CD8-positive, alpha-beta memory T cell (primary cell): ENCODE data around the gene CLEC3B. TPM values are rescaled to one million over a fixed set of nuclear protein-coding genes. Genes with fewer than 3 reads are reported as not detected.

ENCODE experiments used
- CTCF ChIA-PET: fragments of 350-600 bp; sonication (Branson Sonifier 250); formaldehyde crosslinking; loops from one replicate; lab custom pipeline; 2021; ENCODE audit warnings: antibody characterized with exemption; lab: Charles Lee
- POLR2A ChIA-PET: fragments of 350-600 bp; sonication (Branson Sonifier 250); formaldehyde crosslinking; loops from one replicate; lab custom pipeline; 2021; ENCODE audit warnings: antibody characterized with exemption; lab: Charles Lee
- DNase-seq, 5 donors: peaks; one replicate each; pipeline versions ENCODE4 v3.0.0 to v3.0.0-alpha.2; 2020 to 2022; ENCODE audit warnings: mixed read lengths in 1 of 5
- H3K27ac ChIP-seq: one replicate; pipeline ENCODE4 v1.7.0; 2013; ENCODE audit warnings: low read depth, mild to moderate bottlenecking, low read length, moderate library complexity
- H3K27me3 ChIP-seq: 2 replicates; pipeline ENCODE4 v1.7.0; 2013; ENCODE audit warnings: low read length, mild to moderate bottlenecking; ENCODE audit not compliant: insufficient read depth, poor library complexity, severe bottlenecking
- H3K36me3 ChIP-seq: 2 replicates; pipeline ENCODE4 v1.7.0; 2013; ENCODE audit warnings: mild to moderate bottlenecking, low read length, moderate library complexity; ENCODE audit not compliant: insufficient read depth
- H3K4me1 ChIP-seq: 2 replicates; pipeline ENCODE4 v1.7.0; 2013; ENCODE audit warnings: mild to moderate bottlenecking, low read length, moderate library complexity; ENCODE audit not compliant: insufficient read depth
- H3K4me3 ChIP-seq: 2 replicates; pipeline ENCODE4 v1.7.0; 2013; ENCODE audit warnings: mild to moderate bottlenecking, low read length
- H3K9me3 ChIP-seq: 2 replicates; pipeline ENCODE4 v1.7.0; 2013; ENCODE audit warnings: mild to moderate bottlenecking, low read length
- H3K27ac Mint-ChIP-seq, 8 donors: one replicate each; pipeline ENCODE4 v1.8.0; 2020 to 2021; ENCODE audit warnings: mixed read lengths in 8 of 8, mild to moderate bottlenecking in 6 of 8, inconsistent platforms in 3 of 8, moderate library complexity in 3 of 8
- H3K27me3 Mint-ChIP-seq, 2 donors: one replicate each; pipeline ENCODE4 v1.8.0; 2020 to 2021; ENCODE audit warnings: mixed read lengths in 2 of 2, mild to moderate bottlenecking in 1 of 2, moderate library complexity in 1 of 2
- H3K36me3 Mint-ChIP-seq, 3 donors: one replicate each; pipeline ENCODE4 v1.8.0; 2020 to 2021; ENCODE audit warnings: mixed read lengths in 3 of 3, inconsistent platforms in 1 of 3, mild to moderate bottlenecking in 1 of 3
- H3K4me1 Mint-ChIP-seq, 3 donors: one replicate each; pipeline ENCODE4 v1.8.0; 2020 to 2021; ENCODE audit warnings: mixed read lengths in 3 of 3, inconsistent platforms in 1 of 3, mild to moderate bottlenecking in 1 of 3
- H3K4me3 Mint-ChIP-seq, 7 donors: one replicate each; pipeline ENCODE4 v1.8.0; 2020 to 2021; ENCODE audit warnings: mixed read lengths in 7 of 7, mild to moderate bottlenecking in 6 of 7, moderate library complexity in 4 of 7, inconsistent platforms in 2 of 7
- H3K9me3 Mint-ChIP-seq, 5 donors: one replicate each; pipeline ENCODE4 v1.8.0; 2020 to 2022; ENCODE audit warnings: mixed read lengths in 5 of 5, mild to moderate bottlenecking in 3 of 5, moderate library complexity in 2 of 5, inconsistent platforms in 1 of 5
- polyA plus RNA-seq: library from polyadenylated mRNA; unstranded; fragments of 300-500 nt; fragmentation: Illumina TruSeq; gene quantifications from one replicate; pipeline ENCODE4 v1.2.3, GENCODE V29; 2021
- total RNA-seq, 2 experiments: library from RNA; stranded (reverse); gene quantifications; one replicate each; pipeline ENCODE4 v1.2.3, GENCODE V29; 2021

The CLEC3B gene
- total and polyA plus RNA-seq, 3 experiments from 2014 or later = 0.24 TPM; not detected in 2

GRCh38 chr3:45031531-45031930 lies 5.4 kb downstream of the CLEC3B start:
- Mint-ChIP-seq H3K4me3 (no peak overlapping the region), H3K9me3 (no peaks in the 10 kb centered on the region), H3K4me1 (peaks cover 18 to 23% (median 22%) of the 10 kb centered on the region in 3 donors), H3K27me3 (peaks cover 32 to 70% of the 10 kb centered on the region in 2 donors), H3K27ac (no peak overlapping the region), H3K36me3 (peaks cover 0 to 8% (median 2%) of the 10 kb centered on the region in 3 donors)
- no peaks in the 10 kb centered on the region for H3K36me3 ChIP-seq
- DNase-seq = no peak
- CTCF ChIA-PET = interaction anchor here (1.3 kb wide), 1 partner anchor 9 kb away, joined by 3 read pairs; no protein-coding TSS in a partner anchor
- peaks cover 6% of the 10 kb centered on the region for H3K27me3 ChIP-seq
- no peak overlapping the region for H3K27ac ChIP-seq
- POLR2A ChIA-PET = no interaction called here
- H3K4me3 ChIP-seq = no peak overlapping the region
- H3K4me1 ChIP-seq = peaks cover 11% of the 10 kb centered on the region
- no peaks in the 10 kb centered on the region for H3K9me3 ChIP-seq

GRCh38 chr3:45032113-45032512 lies 6.0 kb downstream of the CLEC3B start:
- Histone ChIP-seq H3K27ac (no peak overlapping the region), H3K9me3 (no peaks in the 10 kb centered on the region), H3K4me1 (peaks cover 12% of the 10 kb centered on the region), H3K4me3 (no peak overlapping the region), H3K27me3 (peaks cover 12% of the 10 kb centered on the region), H3K36me3 (no peaks in the 10 kb centered on the region)
- Mint-ChIP-seq H3K9me3 (no peaks in the 10 kb centered on the region), H3K36me3 (peaks cover 0 to 8% (median 2%) of the 10 kb centered on the region in 3 donors), H3K27ac (no peak overlapping the region), H3K4me3 (no peak overlapping the region), H3K27me3 (peaks cover 36 to 74% of the 10 kb centered on the region in 2 donors), H3K4me1 (peaks cover 18 to 28% (median 22%) of the 10 kb centered on the region in 3 donors)
- no peak for DNase-seq
- CTCF ChIA-PET = interaction anchor here (1.3 kb wide), 1 partner anchor 8 kb away, joined by 3 read pairs; no protein-coding TSS in a partner anchor
- POLR2A ChIA-PET = no interaction called here

- H3K36me3 ChIP-seq = no peaks in the 10 kb centered on the region
- Mint-ChIP-seq H3K4me1 (peaks cover 18 to 34% (median 22%) of the 10 kb centered on the region in 3 donors), H3K9me3 (no peaks in the 10 kb centered on the region), H3K4me3 (peak overlapping the region in 1 of 7 donors; percentile 6), H3K36me3 (peaks cover 0 to 8% (median 2%) of the 10 kb centered on the region in 3 donors), H3K27me3 (peaks cover 38 to 73% of the 10 kb centered on the region in 2 donors), H3K27ac (peak overlapping the region in 1 of 8 donors; percentile 22)
- H3K27ac ChIP-seq = no peak overlapping the region
- peaks cover 14% of the 10 kb centered on the region for H3K4me1 ChIP-seq
- no peaks in the 10 kb centered on the region for H3K9me3 ChIP-seq
- POLR2A ChIA-PET = no interaction called here
- CTCF ChIA-PET = interaction anchor here (1.3 to 1.8 kb wide), 3 partner anchors 9 to 177 kb away, joined by 3 to 7 read pairs (median 6); no protein-coding TSS in a partner anchor
- DNase-seq = no peak
- no peak overlapping the region for H3K4me3 ChIP-seq
- peaks cover 14% of the 10 kb centered on the region for H3K27me3 ChIP-seq
These were observed 7.7 kb downstream of the CLEC3B start for GRCh38 chr3:45033791-45034190.

- DNase-seq = no peak
- ChIA-PET CTCF (interaction anchor here (1.3 to 1.8 kb wide), 3 partner anchors 8 to 176 kb away, joined by 3 to 7 read pairs (median 6); no protein-coding TSS in a partner anchor), POLR2A (no interaction called here)
- H3K4me1 Mint-ChIP-seq = peaks cover 18 to 34% (median 22%) of the 10 kb centered on the region in 3 donors
- no peak overlapping the region for H3K4me3 ChIP-seq
- H3K9me3 ChIP-seq = no peaks in the 10 kb centered on the region
- H3K4me3 Mint-ChIP-seq = peak overlapping the region in 2 of 7 donors; percentile 17 to 20
- H3K27ac Mint-ChIP-seq = no peak overlapping the region
- H3K36me3 ChIP-seq = no peaks in the 10 kb centered on the region
- H3K9me3 Mint-ChIP-seq = no peaks in the 10 kb centered on the region
- H3K27me3 ChIP-seq = peaks cover 14% of the 10 kb centered on the region
- H3K4me1 ChIP-seq = peaks cover 14% of the 10 kb centered on the region
- peaks cover 39 to 67% of the 10 kb centered on the region in 2 donors for H3K27me3 Mint-ChIP-seq
- H3K36me3 Mint-ChIP-seq = peaks cover 0 to 8% (median 2%) of the 10 kb centered on the region in 3 donors
- H3K27ac ChIP-seq = no peak overlapping the region
These were observed 8.6 kb downstream of the CLEC3B start for GRCh38 chr3:45034612-45035252.

GRCh38 chr3:45035441-45036301 lies 9.6 kb downstream of the CLEC3B start:
- POLR2A ChIA-PET = no interaction called here
- H3K4me3 Mint-ChIP-seq = peak overlapping the region in 6 of 7 donors; percentile 28 to 78 (median 68)
- DNase-seq = peak in 1 of 5 donors; percentile 22
- Histone ChIP-seq H3K27ac (no peak overlapping the region), H3K4me1 (peaks cover 14% of the 10 kb centered on the region), H3K36me3 (no peaks in the 10 kb centered on the region), H3K4me3 (no peak overlapping the region), H3K9me3 (no peaks in the 10 kb centered on the region), H3K27me3 (peaks cover 8% of the 10 kb centered on the region)
- peaks cover 0 to 8% (median 2%) of the 10 kb centered on the region in 3 donors for H3K36me3 Mint-ChIP-seq
- peaks cover 18 to 34% (median 22%) of the 10 kb centered on the region in 3 donors for H3K4me1 Mint-ChIP-seq
- CTCF ChIA-PET = interaction anchor here (1.2 to 11.6 kb wide), 5 partner anchors 14 to 182 kb away, joined by 3 to 181 read pairs (median 4); no protein-coding TSS in a partner anchor
- H3K27me3 Mint-ChIP-seq = peaks cover 36 to 60% of the 10 kb centered on the region in 2 donors
- no peak overlapping the region for H3K27ac Mint-ChIP-seq
- no peaks in the 10 kb centered on the region for H3K9me3 Mint-ChIP-seq

- H3K4me3 Mint-ChIP-seq = peak overlapping the region in 4 of 7 donors; percentile 20 to 75 (median 36)
- peaks cover 18 to 34% (median 22%) of the 10 kb centered on the region in 3 donors for H3K4me1 Mint-ChIP-seq
- DNase-seq = peak; percentile 76 to 91 (median 82)
- Histone ChIP-seq H3K4me1 (peaks cover 33% of the 10 kb centered on the region), H3K4me3 (no peak overlapping the region), H3K9me3 (no peaks in the 10 kb centered on the region), H3K27me3 (peaks cover 8% of the 10 kb centered on the region), H3K27ac (no peak overlapping the region), H3K36me3 (no peaks in the 10 kb centered on the region)
- peaks cover 33 to 43% of the 10 kb centered on the region in 2 donors for H3K27me3 Mint-ChIP-seq
- H3K9me3 Mint-ChIP-seq = no peaks in the 10 kb centered on the region
- CTCF ChIA-PET = interaction anchor here (0.6 to 11.6 kb wide), 8 partner anchors 10 to 461 kb away, joined by 3 to 181 read pairs (median 4); partner anchors contain the start of genes EXOSC7 and ZDHHC3
- peak overlapping the region in 1 of 8 donors; percentile 83 for H3K27ac Mint-ChIP-seq
- no peaks in the 10 kb centered on the region for H3K36me3 Mint-ChIP-seq
- POLR2A ChIA-PET = no interaction called here
These were observed 11.8 kb downstream of the CLEC3B start for GRCh38 chr3:45037720-45038455.

- ChIA-PET POLR2A (no interaction called here), CTCF (interaction anchor here (0.6 to 11.6 kb wide), 8 partner anchors 8 to 615 kb away, joined by 3 to 181 read pairs (median 3); no protein-coding TSS in a partner anchor)
- Mint-ChIP-seq H3K27me3 (peaks cover 16 to 20% of the 10 kb centered on the region in 2 donors), H3K36me3 (no peaks in the 10 kb centered on the region), H3K9me3 (no peaks in the 10 kb centered on the region), H3K4me3 (no peak overlapping the region), H3K27ac (no peak overlapping the region), H3K4me1 (peaks cover 0 to 11% (median 0%) of the 10 kb centered on the region in 3 donors)
- Histone ChIP-seq H3K4me3 (no peak overlapping the region), H3K36me3 (no peaks in the 10 kb centered on the region), H3K9me3 (no peaks in the 10 kb centered on the region), H3K27me3 (peaks cover 6% of the 10 kb centered on the region), H3K4me1 (peaks cover 22% of the 10 kb centered on the region), H3K27ac (no peak overlapping the region)
- DNase-seq = no peak
These were observed 15.6 kb downstream of the CLEC3B start for GRCh38 chr3:45041666-45042065.
